A549 (cell line): ENCODE data around the gene VENTX.

Experiments
- SREBF2 ChIP-seq: fragments of 450-650 bp; IDR thresholded peaks from 2 replicates; pipeline ENCODE4 v1.6.1; 2014; ENCODE audit warnings: mild to moderate bottlenecking, moderate library complexity
- TF ChIP-seq, protein P1 (sequence below): fragments of >200 bp; sonication (Bioruptor Twin); formaldehyde crosslinking; IDR thresholded peaks from 3 replicates; pipeline ENCODE4 v1.5.1; 2016

GRCh38 chr10:133209117-133209516, 28.5 kb upstream of the VENTX start:
- TF ChIP-seq SREBF2: no peak
- TF ChIP-seq, protein P1, sequence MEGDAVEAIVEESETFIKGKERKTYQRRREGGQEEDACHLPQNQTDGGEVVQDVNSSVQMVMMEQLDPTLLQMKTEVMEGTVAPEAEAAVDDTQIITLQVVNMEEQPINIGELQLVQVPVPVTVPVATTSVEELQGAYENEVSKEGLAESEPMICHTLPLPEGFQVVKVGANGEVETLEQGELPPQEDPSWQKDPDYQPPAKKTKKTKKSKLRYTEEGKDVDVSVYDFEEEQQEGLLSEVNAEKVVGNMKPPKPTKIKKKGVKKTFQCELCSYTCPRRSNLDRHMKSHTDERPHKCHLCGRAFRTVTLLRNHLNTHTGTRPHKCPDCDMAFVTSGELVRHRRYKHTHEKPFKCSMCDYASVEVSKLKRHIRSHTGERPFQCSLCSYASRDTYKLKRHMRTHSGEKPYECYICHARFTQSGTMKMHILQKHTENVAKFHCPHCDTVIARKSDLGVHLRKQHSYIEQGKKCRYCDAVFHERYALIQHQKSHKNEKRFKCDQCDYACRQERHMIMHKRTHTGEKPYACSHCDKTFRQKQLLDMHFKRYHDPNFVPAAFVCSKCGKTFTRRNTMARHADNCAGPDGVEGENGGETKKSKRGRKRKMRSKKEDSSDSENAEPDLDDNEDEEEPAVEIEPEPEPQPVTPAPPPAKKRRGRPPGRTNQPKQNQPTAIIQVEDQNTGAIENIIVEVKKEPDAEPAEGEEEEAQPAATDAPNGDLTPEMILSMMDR: no peak
